GM23248 (cell line): ENCODE results near the gene FSTL4.

Experiments
- EZH2 ChIP-seq: fragments of 200-600 bp; sonication (generic); IDR thresholded peaks from 2 replicates; pipeline ENCODE4 v1.6.1; 2018; ENCODE audit warnings: antibody characterized with exemption, mild to moderate bottlenecking; ENCODE audit not compliant: insufficient read depth, poor library complexity, severe bottlenecking
- EZH2phosphoT487 ChIP-seq: fragments of 200-600 bp; sonication (generic); IDR thresholded peaks from 2 replicates; pipeline ENCODE4 v1.6.1; 2018; ENCODE audit warnings: antibody characterized with exemption, moderate library complexity, mild to moderate bottlenecking, low read depth; ENCODE audit not compliant: insufficient read depth

DNA sequence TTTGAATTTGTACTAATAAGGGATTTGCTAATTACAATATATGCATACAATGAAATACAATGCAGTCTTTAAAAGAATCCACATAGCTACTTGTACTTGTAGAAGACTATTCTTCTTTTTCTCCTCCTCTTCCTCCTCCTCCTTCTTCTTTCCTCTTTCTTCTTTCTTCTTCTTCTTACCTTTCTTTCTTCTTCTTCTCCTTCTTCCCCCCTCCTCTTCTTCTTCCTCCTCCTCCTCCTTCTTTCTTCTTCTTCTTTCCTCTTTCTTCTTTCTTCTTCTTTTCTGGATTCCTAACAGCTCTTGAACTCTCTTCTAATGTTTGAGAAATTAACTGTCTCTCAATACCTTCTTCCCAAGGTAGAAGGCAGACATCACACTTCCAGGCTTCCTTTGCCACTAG lies 29.3 kb upstream of the FSTL4 start:
- TF ChIP-seq EZH2 (no peak), EZH2phosphoT487 (no peak)
